ENCODE data around the gene TENM3. TPM values are rescaled to one million over a fixed set of nuclear protein-coding genes. Genes with fewer than 3 reads are reported as not detected.

The TENM3 gene
- total RNA-seq, result 1.3 and 4.8 TPM in 2 replicates

GRCh38 chr4:182243204-182243603, at the start of gene TENM3:
Gene TENM3 (plus strand): TSS chr4:182243402. CDS start chr4:182324021, 80,619 bp downstream.

Measured in regular cardiac myocyte (primary cell).